CD14-positive monocyte (primary cell): ENCODE data around the gene MAP7D1. TPM values are rescaled to one million over a fixed set of nuclear protein-coding genes. Genes with fewer than 3 reads are reported as not detected.

Experiments
- DNase-seq, 3 donors: peaks; one replicate each; pipeline ENCODE4 v3.0.0-alpha.2; 2011 to 2022
- H2AFZ ChIP-seq: 2 replicates; pipeline ENCODE4 v1.6.0; 2012; ENCODE audit warnings: mild to moderate bottlenecking, low read depth, low read length, inconsistent platforms; ENCODE audit not compliant: insufficient read depth, poor library complexity, severe bottlenecking
- H3K27ac ChIP-seq, 2 donors: 1 replicate in 1 of 2; 2 replicates in 1 of 2; pipeline ENCODE4 v1.5.1; 2012 to 2013; ENCODE audit warnings: low read length in 2 of 2, control low read depth in 1 of 2, inconsistent platforms in 1 of 2, low read depth in 1 of 2, mild to moderate bottlenecking in 1 of 2
- H3K27me3 ChIP-seq, 2 donors: one replicate each; pipeline versions ENCODE4 v1.6.0 to v1.6.1; 2011 to 2013; ENCODE audit warnings: low read length in 2 of 2; ENCODE audit not compliant: control insufficient read depth in 2 of 2, insufficient read depth in 2 of 2
- H3K36me3 ChIP-seq, 2 donors: replicated peaks in 1 of 2; 1 replicate in 1 of 2; 2 replicates in 1 of 2; pipeline versions ENCODE4 v1.5.1 to v1.6.1; 2012 to 2013; ENCODE audit warnings: low read length in 2 of 2, control low read depth in 1 of 2, inconsistent platforms in 1 of 2, mild to moderate bottlenecking in 1 of 2; ENCODE audit not compliant: insufficient read depth in 2 of 2, control insufficient read depth in 1 of 2
- H3K4me1 ChIP-seq, 2 donors: 1 replicate in 1 of 2; 2 replicates in 1 of 2; pipeline versions ENCODE4 v1.5.1 to v1.6.1; 2012 to 2013; ENCODE audit warnings: low read length in 2 of 2, control low read depth in 1 of 2, inconsistent platforms in 1 of 2, mild to moderate bottlenecking in 1 of 2, moderate library complexity in 1 of 2; ENCODE audit not compliant: insufficient read depth in 2 of 2, control insufficient read depth in 1 of 2
- H3K4me2 ChIP-seq: replicated peaks from 2 replicates; pipeline ENCODE3; 2012; ENCODE audit warnings: low read length, moderate library complexity, mild to moderate bottlenecking; ENCODE audit not compliant: poor library complexity, severe bottlenecking; ENCODE audit errors: extremely low read depth
- H3K4me3 ChIP-seq, 3 experiments: fragments of 200-600 bp in 1 of 3; sonication (generic) in 1 of 3; replicated peaks in 1 of 3; 1 replicate in 2 of 3; 2 replicates in 1 of 3; pipeline ENCODE4 v1.5.1; 2011 to 2013; ENCODE audit warnings: low read length in 3 of 3, mild to moderate bottlenecking in 3 of 3, control low read depth in 2 of 3, low read depth in 2 of 3, inconsistent platforms in 1 of 3, moderate library complexity in 1 of 3
- H3K79me2 ChIP-seq: 2 replicates; pipeline ENCODE4 v1.6.0; 2012; ENCODE audit warnings: mild to moderate bottlenecking, control low read depth, inconsistent platforms, low read length, moderate library complexity; ENCODE audit not compliant: insufficient read depth
- H3K9ac ChIP-seq: 2 replicates; pipeline ENCODE4 v1.6.0; 2017; ENCODE audit warnings: low read length, mild to moderate bottlenecking; ENCODE audit not compliant: insufficient read depth, poor library complexity, severe bottlenecking
- H3K9me3 ChIP-seq, 2 donors: replicated peaks in 1 of 2; 1 replicate in 1 of 2; 2 replicates in 1 of 2; pipeline versions ENCODE4 v1.5.1 to v1.6.1; 2012 to 2013; ENCODE audit warnings: low read length in 2 of 2, control low read depth in 1 of 2; ENCODE audit not compliant: control insufficient read depth in 1 of 2, insufficient read depth in 1 of 2
- H4K20me1 ChIP-seq: 2 replicates; pipeline ENCODE4 v1.6.0; 2012; ENCODE audit warnings: mild to moderate bottlenecking, low read length, control low read depth, moderate library complexity; ENCODE audit not compliant: insufficient read depth
- H3K27ac Mint-ChIP-seq, 7 donors: one replicate each; pipeline ENCODE4 v1.8.0; 2020; ENCODE audit warnings: mild to moderate bottlenecking in 7 of 7, mixed read lengths in 7 of 7, moderate library complexity in 6 of 7, inconsistent platforms in 2 of 7
- H3K27me3 Mint-ChIP-seq, 3 donors: one replicate each; pipeline ENCODE4 v1.8.0; 2021 to 2022; ENCODE audit warnings: low read depth in 3 of 3, mild to moderate bottlenecking in 3 of 3, mixed read lengths in 3 of 3, moderate library complexity in 3 of 3, inconsistent platforms in 1 of 3
- H3K36me3 Mint-ChIP-seq, 2 donors: one replicate each; pipeline ENCODE4 v1.8.0; 2020; ENCODE audit warnings: mixed read lengths in 2 of 2, inconsistent platforms in 1 of 2, mild to moderate bottlenecking in 1 of 2
- H3K4me1 Mint-ChIP-seq: one replicate; pipeline ENCODE4 v1.8.0; 2020; ENCODE audit warnings: mild to moderate bottlenecking, mixed read lengths
- H3K4me3 Mint-ChIP-seq, 2 donors: one replicate each; pipeline ENCODE4 v1.8.0; 2020; ENCODE audit warnings: mild to moderate bottlenecking in 2 of 2, mixed read lengths in 2 of 2, moderate library complexity in 1 of 2
- H3K9me3 Mint-ChIP-seq, 7 donors: one replicate each; pipeline ENCODE4 v1.8.0; 2020 to 2022; ENCODE audit warnings: mixed read lengths in 7 of 7, mild to moderate bottlenecking in 6 of 7, moderate library complexity in 6 of 7, inconsistent platforms in 2 of 7
- WGBS: methylation state at CpG from one replicate; pipeline ENCODE4 v1.1.5; 2013; ENCODE audit warnings: missing lambda C conversion rate; ENCODE audit not compliant: insufficient coverage; 5-methylcytosine and 5-hydroxymethylcytosine counted together
- intact Hi-C, 2 donors: fragments of 100-400 bp; cut with micrococcal nuclease; formaldehyde crosslinking; loops; one replicate each; pipeline versions ENCODE4 v1.15.0 to v1.15.1; 2023
- polyA plus RNA-seq, 3 donors: library from polyadenylated mRNA; depleted of rRNA in 1 of 3; unstranded in 2 of 3; stranded (reverse) in 1 of 3; fragments of 300-500 nt in 2 of 3; fragments of >200 nt in 1 of 3; fragmentation: Illumina TruSeq in 2 of 3; gene quantifications; 1 replicate in 2 of 3; 2 replicates in 1 of 3; pipeline ENCODE4 v1.2.3, GENCODE V29; 2012 to 2021
- TF ChIP-seq, protein P1 (sequence below): fragments of 200-600 bp; IDR thresholded peaks from one replicate; pipeline ENCODE4 v1.8.0; 2022; ENCODE audit warnings: antibody characterized with exemption, mild to moderate bottlenecking

The MAP7D1 gene
- polyA plus RNA-seq, 3 donors: 12.3 to 153 (median 13.6) TPM

DNA sequence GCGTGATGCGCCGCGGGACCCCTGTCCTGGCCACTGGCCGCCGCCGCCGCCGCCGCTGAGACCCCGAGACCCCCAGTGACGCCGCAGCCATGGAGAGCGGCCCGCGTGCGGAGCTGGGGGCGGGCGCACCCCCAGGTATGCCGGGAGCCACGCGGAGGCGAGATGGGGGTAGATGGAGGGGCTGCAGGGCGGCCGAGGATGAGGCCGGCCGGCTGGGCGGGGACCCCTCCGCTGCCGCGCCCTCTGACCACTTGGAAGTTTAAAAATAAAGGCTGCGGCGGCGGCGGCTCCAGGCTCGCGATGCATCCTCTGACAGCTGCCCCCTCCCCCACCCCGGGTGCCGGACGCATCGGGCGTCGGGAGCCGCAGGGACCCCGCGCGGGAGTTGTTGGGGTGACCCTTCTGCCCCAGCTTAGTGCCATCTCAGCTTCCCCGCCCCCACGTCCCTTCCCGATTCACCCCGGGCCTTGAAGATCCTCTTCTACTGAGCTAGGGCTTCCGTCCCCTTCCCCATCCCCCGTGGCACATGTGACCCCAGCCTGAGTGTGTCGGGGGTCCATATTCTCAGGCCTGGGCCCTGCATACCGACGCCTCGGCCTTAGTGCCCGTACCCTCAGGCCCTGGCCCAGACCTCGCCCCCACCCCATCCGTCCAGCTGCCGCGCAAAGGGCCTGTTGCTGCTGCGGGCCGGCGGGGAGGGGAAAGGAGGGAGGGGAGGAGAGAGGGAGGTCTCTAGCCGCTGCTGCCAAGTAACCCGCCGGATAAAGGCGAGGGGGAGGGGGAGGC lies 562 bp downstream of the MAP7D1 start:
- Histone ChIP-seq H3K4me3 (peak overlapping the region; percentile 84 to 99 (median 86)), H3K36me3 (peaks cover 2 to 12% of the 10 kb centered on the region in 2 donors), H3K4me1 (peaks cover 70 to 80% of the 10 kb centered on the region in 2 donors), H3K9ac (peak overlapping the region; percentile 99), H2AFZ (peak overlapping the region; percentile 44), H4K20me1 (peaks cover 46% of the 10 kb centered on the region), H3K27me3 (no peaks in the 10 kb centered on the region), H3K9me3 (no peaks in the 10 kb centered on the region), H3K79me2 (peaks cover 69% of the 10 kb centered on the region), H3K27ac (peak overlapping the region; percentile 79 to 97), H3K4me2 (peak overlapping the region; percentile 92)
- Mint-ChIP-seq H3K9me3 (no peaks in the 10 kb centered on the region), H3K27ac (peak overlapping the region; percentile 85 to 94 (median 91)), H3K4me1 (peaks cover 74% of the 10 kb centered on the region), H3K4me3 (peak overlapping the region; percentile 90 to 91), H3K27me3 (peaks cover 0 to 2% (median 0%) of the 10 kb centered on the region in 3 donors), H3K36me3 (peaks cover 16 to 22% of the 10 kb centered on the region in 2 donors)
- 0% methylated on average over 61 of the region's 69 CpGs for WGBS
- peak; percentile 52 to 61 (median 55) for DNase-seq
- intact Hi-C loops: no loop called here
- TF ChIP-seq, protein P1, sequence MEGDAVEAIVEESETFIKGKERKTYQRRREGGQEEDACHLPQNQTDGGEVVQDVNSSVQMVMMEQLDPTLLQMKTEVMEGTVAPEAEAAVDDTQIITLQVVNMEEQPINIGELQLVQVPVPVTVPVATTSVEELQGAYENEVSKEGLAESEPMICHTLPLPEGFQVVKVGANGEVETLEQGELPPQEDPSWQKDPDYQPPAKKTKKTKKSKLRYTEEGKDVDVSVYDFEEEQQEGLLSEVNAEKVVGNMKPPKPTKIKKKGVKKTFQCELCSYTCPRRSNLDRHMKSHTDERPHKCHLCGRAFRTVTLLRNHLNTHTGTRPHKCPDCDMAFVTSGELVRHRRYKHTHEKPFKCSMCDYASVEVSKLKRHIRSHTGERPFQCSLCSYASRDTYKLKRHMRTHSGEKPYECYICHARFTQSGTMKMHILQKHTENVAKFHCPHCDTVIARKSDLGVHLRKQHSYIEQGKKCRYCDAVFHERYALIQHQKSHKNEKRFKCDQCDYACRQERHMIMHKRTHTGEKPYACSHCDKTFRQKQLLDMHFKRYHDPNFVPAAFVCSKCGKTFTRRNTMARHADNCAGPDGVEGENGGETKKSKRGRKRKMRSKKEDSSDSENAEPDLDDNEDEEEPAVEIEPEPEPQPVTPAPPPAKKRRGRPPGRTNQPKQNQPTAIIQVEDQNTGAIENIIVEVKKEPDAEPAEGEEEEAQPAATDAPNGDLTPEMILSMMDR: no peak

DNA sequence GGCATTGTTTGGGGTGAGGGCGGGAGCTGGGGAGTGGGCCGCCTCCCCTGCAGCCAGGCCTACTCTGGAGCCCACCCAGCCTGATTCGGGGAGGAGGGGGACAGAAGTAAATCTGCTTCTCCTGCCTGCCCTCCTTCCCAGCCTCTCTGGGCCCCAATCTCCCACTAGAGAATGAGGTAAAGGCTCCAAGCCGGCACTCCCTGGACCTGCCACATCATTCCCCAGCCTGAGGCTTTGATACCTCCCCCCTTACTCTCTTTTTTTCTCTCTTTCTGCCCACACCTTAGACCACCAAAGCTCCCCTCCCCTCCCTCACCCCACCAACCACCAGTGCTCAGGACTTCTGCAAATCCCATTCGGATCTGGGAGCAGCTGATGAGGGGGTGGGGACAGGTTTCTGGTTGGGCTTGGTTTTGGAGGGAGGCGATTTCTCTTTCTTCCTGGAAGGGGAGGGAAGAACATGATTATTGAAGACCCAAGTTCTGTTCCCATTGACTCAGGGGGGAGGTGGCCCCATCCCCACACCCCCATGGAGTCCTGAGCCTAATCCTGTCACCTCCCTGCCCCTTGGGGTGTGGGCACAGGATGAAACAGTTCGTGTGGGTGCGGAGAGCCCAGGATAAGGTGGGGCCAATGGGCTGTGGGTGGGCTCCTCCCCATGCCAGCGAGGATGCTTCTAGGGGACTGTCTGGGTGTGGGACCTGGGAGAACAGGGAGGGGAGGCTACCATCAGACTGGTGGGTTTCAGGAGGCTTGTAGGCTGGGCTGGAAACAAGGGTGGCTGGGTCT lies 1.3 kb downstream of the MAP7D1 start:
- H3K4me3 ChIP-seq: peak overlapping the region; percentile 84 to 99 (median 86)
- TF ChIP-seq, protein P1: no peak
- H3K4me1 ChIP-seq: peaks cover 70 to 80% of the 10 kb centered on the region in 2 donors
- peak overlapping the region; percentile 85 to 94 (median 91) for H3K27ac Mint-ChIP-seq
- H3K36me3 ChIP-seq: peaks cover 2 to 12% of the 10 kb centered on the region in 2 donors
- peak overlapping the region; percentile 90 to 91 for H3K4me3 Mint-ChIP-seq
- no peak for DNase-seq
- peaks cover 18 to 26% of the 10 kb centered on the region in 2 donors for H3K36me3 Mint-ChIP-seq
- H3K4me2 ChIP-seq: peak overlapping the region; percentile 92
- H4K20me1 ChIP-seq: peaks cover 54% of the 10 kb centered on the region
- H3K79me2 ChIP-seq: peaks cover 77% of the 10 kb centered on the region
- H3K4me1 Mint-ChIP-seq: peaks cover 75% of the 10 kb centered on the region
- H3K27me3 ChIP-seq: no peaks in the 10 kb centered on the region
- 25% methylated on average over 4 of the region's 9 CpGs for WGBS
- no peaks in the 10 kb centered on the region for H3K9me3 ChIP-seq
- H3K9me3 Mint-ChIP-seq: no peaks in the 10 kb centered on the region
- peaks cover 0 to 2% (median 0%) of the 10 kb centered on the region in 3 donors for H3K27me3 Mint-ChIP-seq
- no peak overlapping the region for H2AFZ ChIP-seq
- peak overlapping the region; percentile 99 for H3K9ac ChIP-seq
- intact Hi-C loops: no loop called here
- peak overlapping the region; percentile 79 to 97 for H3K27ac ChIP-seq
